HepG2 (cell line): ENCODE results near the gene SOX12. TPM values are rescaled to one million over a fixed set of nuclear protein-coding genes. Genes with fewer than 3 reads are reported as not detected.

ENCODE experiments used
- EED ChIP-seq: sonication (generic); formaldehyde crosslinking; IDR thresholded peaks from 2 replicates; pipeline ENCODE4 v1.5.0; 2020; ENCODE audit warnings: mild to moderate bottlenecking, missing genetic modification reagents
- FOXA1 ChIP-seq, 2 experiments: fragments of 450-650 bp in 1 of 2; sonication (generic) in 1 of 2; formaldehyde crosslinking in 1 of 2; IDR thresholded peaks; 2 replicates each; pipeline versions ENCODE4 v1.4.0 to v1.6.1; 2016 to 2020; ENCODE audit warnings: missing genetic modification reagents in 1 of 2
- GATAD2A ChIP-seq: IDR thresholded peaks from 2 replicates; pipeline ENCODE4 v1.6.1; 2016
- LCORL ChIP-seq, 2 experiments: fragments of 450-650 bp in 1 of 2; sonication (generic) in 1 of 2; formaldehyde crosslinking in 1 of 2; IDR thresholded peaks; 2 replicates each; pipeline versions ENCODE4 v1.5.0 to v1.6.1; 2017 to 2020; ENCODE audit warnings: antibody characterized with exemption in 1 of 2, missing genetic modification reagents in 1 of 2
- MLLT10 ChIP-seq: sonication (generic); formaldehyde crosslinking; IDR thresholded peaks from 2 replicates; pipeline ENCODE4 v1.4.0; 2020; ENCODE audit warnings: missing genetic modification reagents
- PCBP2 ChIP-seq: fragments of 200-400 bp; formaldehyde crosslinking; optimal IDR thresholded peaks from 2 replicates; pipeline ENCODE3; 2018; ENCODE audit warnings: low read length, low read depth; ENCODE audit not compliant: poor library complexity, severe bottlenecking
- RARG ChIP-seq: sonication (generic); formaldehyde crosslinking; IDR thresholded peaks from 2 replicates; pipeline ENCODE4 v1.4.0; 2020; ENCODE audit warnings: low read depth, mild to moderate bottlenecking, missing genetic modification reagents
- SNAPC4 ChIP-seq: sonication (generic); formaldehyde crosslinking; IDR thresholded peaks from 2 replicates; pipeline ENCODE4 v1.4.0; 2020; ENCODE audit warnings: mild to moderate bottlenecking, missing genetic modification reagents
- ZBTB40 ChIP-seq, 2 experiments: fragments of 450-650 bp in 1 of 2; sonication (generic) in 1 of 2; formaldehyde crosslinking in 1 of 2; IDR thresholded peaks; 2 replicates each; pipeline versions ENCODE4 v1.6.1 to v1.8.0; 2016 to 2022; ENCODE audit warnings: antibody characterized with exemption in 1 of 2, mild to moderate bottlenecking in 1 of 2, missing genetic modification reagents in 1 of 2
- ZNF264 ChIP-seq: sonication (generic); formaldehyde crosslinking; IDR thresholded peaks from 2 replicates; pipeline ENCODE4 v1.4.0; 2020; ENCODE audit warnings: missing genetic modification reagents
- ZSCAN29 ChIP-seq: sonication (generic); formaldehyde crosslinking; conservative IDR thresholded peaks from 2 replicates; pipeline ENCODE4 v1.4.0; 2020; ENCODE audit warnings: mild to moderate bottlenecking, missing genetic modification reagents
- polyA plus RNA-seq, 8 experiments: library from polyadenylated mRNA; depleted of rRNA in 3 of 8; stranded (reverse) in 7 of 8; unstranded in 1 of 8; fragments of >200 nt; fragmentation: Illumina TruSeq in 4 of 8; extraction: Trizol in 4 of 8; gene quantifications; 2 replicates each; pipeline versions ENCODE4 v1.2.1 to v1.2.3, GENCODE V29; 2011 to 2016; ENCODE audit warnings: low read depth in 4 of 8, missing spikeins in 1 of 8, mixed read lengths in 1 of 8; ENCODE audit not compliant: insufficient read depth in 1 of 8
- total RNA-seq, 5 experiments: library from RNA; depleted of rRNA; stranded (reverse); fragments of >200 nt; fragmentation: Illumina TruSeq; extraction: Trizol; gene quantifications; 2 replicates each; pipeline ENCODE4 v1.2.3, GENCODE V29; 2016; ENCODE audit warnings: low read depth in 1 of 5
- TF ChIP-seq, protein P1 (sequence below): sonication (generic); formaldehyde crosslinking; IDR thresholded peaks from 2 replicates; pipeline ENCODE4 v1.4.0; 2020; ENCODE audit warnings: missing genetic modification reagents

SOX12 gene
- total and polyA plus RNA-seq, 2 of the 13 experiments (the other 11 are each of a cell fraction or from before 2014, with no cell fraction given): 10.0 to 18.7 TPM

DNA sequence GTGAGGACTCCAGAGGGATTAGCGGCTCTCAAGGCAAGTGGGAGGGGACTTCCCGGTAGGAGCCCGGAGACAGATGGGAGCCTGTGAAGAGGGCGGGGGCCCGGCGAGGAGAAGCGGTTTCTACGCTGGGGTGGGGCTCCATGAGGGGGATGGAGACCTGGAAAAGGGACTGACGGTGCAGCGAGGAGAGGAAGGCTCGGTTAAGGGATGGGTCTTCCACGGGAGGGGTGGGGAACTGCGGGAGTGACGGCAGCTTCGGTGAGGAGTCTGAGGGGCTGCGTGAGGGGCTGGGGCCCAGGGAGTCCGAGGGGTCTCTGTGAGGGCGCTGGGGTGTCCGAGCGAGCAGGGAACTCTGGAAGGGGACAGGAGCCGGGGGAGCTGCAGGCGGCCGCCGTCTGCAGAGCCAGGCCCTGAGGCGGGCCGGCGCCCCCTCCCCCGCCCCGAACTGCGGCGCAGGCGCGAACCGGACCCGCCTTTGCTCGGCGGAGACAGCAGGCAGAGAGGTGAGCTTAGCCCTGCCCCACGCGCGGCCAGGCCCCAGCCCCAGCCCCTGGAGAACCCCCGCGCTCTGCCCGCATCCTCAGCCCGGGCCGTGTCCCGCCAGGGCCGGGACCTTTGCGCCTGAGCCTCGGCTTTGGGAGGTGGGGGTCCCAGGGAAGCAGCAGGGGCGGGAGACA, 21.4 kb downstream of the SOX12 start, which contains the start of gene NRSN2 (continued):
- TF ChIP-seq ZBTB40 (IDR thresholded peaks at IDR 0.05) (no peak), ZBTB40 (CRISPR knock-in tag; IDR thresholded peaks at IDR 0.05) (peak; percentile 18; the same call in 1 of the 2 replicates), ZSCAN29 (CRISPR knock-in tag) (no peak), SNAPC4 (CRISPR knock-in tag) (no peak; the same call in 1 of the 2 replicates), MLLT10 (no peak), PCBP2 (no peak), ZNF264 (peak; percentile 100), GATAD2A (CRISPR knock-in tag) (peak; percentile 55; the same call in 1 of the 2 replicates), EED (CRISPR knock-in tag) (0 out of 2 replicates have a peak, but pooled peaks have one; percentile 8), FOXA1 (IDR thresholded peaks at IDR 0.05) (no peak), FOXA1 (CRISPR knock-in tag; IDR thresholded peaks at IDR 0.05) (no peak), LCORL (IDR thresholded peaks at IDR 0.05) (no peak), LCORL (CRISPR knock-in tag; IDR thresholded peaks at IDR 0.05) (peak; percentile 68; the same call in 1 of the 2 replicates), RARG (CRISPR knock-in tag) (no peak)
- TF ChIP-seq, protein P1, sequence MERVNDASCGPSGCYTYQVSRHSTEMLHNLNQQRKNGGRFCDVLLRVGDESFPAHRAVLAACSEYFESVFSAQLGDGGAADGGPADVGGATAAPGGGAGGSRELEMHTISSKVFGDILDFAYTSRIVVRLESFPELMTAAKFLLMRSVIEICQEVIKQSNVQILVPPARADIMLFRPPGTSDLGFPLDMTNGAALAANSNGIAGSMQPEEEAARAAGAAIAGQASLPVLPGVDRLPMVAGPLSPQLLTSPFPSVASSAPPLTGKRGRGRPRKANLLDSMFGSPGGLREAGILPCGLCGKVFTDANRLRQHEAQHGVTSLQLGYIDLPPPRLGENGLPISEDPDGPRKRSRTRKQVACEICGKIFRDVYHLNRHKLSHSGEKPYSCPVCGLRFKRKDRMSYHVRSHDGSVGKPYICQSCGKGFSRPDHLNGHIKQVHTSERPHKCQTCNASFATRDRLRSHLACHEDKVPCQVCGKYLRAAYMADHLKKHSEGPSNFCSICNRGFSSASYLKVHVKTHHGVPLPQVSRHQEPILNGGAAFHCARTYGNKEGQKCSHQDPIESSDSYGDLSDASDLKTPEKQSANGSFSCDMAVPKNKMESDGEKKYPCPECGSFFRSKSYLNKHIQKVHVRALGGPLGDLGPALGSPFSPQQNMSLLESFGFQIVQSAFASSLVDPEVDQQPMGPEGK: peak; percentile 92
